Stimulated activated CD4-positive, alpha-beta T cell treated with anti-CD3 and anti-CD28 coated beads, Interleukin-15, amount 100 ng/mL, for 1 hour (primary cell): ENCODE measurements around the gene JPT2.

ENCODE experiments used
- DNase-seq, 2 donors: peaks; one replicate each; pipeline ENCODE4 v3.0.0-alpha.2; 2020; ENCODE audit warnings: low read depth in 1 of 2, low spot score in 1 of 2

The JPT2 gene

DNA sequence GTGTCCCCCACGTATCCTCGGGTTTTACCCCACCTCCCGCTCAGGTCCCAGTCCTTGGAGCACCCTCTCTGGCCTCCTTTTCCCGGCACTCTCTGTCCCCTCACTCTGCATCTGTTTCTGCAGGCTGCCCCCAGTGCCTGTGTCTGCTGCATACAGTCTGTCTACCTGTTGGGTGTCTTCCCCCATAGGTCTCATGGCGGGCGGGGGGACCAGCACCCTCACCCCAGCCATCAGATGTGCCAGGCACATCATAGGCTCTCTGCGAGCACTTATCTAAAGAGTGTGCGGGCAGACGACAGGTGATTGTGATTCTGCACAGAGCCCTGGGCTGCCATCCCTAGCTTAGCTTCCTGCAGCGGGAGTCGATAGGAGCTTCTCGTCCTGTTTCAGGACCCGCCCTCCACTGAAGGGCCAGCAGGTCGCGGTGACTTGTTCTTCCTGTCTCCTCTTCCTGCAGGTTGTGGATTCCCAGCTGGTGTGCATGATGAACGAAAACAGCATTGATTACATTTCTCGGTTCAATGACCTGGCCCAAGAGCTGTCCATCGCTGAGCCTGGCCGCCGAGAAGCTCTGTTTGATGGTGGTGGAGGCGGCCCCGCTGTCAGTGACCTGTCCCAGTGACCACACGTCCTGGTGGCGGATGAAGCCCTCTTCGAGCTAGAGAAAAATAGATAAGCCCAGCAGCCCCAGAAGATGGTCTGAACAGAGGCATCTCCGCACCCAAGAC lies 4.5 kb upstream of the JPT2 start:
- no peak for DNase-seq

DNA sequence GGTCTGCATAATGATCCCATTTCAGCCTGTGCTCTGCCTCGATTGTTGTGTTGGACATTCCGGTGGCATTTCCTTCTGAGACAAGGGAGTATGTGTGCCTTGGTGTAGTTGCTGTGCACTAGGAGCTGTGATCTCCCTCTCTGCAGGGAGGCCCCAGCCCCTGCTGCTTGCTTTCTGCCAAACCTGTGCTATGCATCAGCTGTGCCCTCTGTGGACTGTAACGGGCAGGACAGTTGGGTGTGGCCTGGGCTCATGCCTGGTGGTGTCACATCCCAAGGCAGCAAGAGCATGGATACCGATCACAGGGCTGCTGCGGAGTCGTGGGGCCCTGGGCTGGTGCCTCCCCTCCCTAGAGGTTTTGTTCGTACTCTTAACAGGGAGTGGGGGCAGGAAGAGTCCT lies 3.8 kb upstream of the JPT2 start:
- no peak for DNase-seq

DNA sequence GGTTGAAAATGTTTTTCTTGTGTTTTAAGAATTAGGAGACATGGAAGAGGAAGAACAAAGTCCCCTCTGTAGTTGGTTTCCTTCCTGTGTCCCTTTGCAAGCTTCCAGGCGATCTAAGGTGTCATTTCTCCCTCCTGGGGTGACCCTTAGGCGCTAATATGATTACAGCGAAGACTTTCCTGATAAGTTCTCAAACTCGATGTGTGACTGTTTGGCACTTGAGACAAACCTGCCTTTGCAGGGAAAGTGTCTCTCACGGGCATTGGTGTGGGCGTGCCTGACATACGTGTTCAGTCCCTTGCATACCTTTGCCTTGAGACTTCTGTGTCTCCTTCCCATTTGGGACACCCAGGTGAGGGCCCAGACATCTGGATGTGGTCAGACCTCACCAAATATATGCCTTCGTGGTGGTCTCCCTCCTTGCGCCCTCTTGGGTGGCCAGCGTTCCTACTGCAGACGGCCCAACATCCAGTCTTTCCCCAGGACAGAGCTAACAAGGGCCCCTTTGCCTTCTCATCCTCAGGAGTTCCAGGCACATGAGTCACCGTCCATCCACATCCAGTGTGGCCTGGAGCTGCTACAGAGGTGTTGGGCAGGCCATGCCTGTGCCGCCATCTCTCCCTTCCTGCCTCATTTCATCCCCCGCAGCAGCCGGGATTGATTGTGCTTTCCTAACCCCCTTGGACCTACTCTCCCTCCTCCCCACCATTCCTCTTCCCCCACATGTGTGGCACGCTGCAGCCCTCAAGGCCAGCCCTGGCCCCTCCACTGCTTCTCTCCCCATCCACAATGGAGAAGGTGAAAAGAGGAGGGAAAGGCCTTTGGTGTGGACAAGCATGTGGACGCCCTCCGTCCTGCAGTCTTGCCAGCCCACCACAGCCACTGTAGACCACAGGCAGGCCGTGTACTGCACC lies 3.1 kb upstream of the JPT2 start:
- DNase-seq = no peak

GRCh38 chr16:1676661-1677060 lies 1.4 kb upstream of the JPT2 start:
- DNase-seq = no peak

DNA sequence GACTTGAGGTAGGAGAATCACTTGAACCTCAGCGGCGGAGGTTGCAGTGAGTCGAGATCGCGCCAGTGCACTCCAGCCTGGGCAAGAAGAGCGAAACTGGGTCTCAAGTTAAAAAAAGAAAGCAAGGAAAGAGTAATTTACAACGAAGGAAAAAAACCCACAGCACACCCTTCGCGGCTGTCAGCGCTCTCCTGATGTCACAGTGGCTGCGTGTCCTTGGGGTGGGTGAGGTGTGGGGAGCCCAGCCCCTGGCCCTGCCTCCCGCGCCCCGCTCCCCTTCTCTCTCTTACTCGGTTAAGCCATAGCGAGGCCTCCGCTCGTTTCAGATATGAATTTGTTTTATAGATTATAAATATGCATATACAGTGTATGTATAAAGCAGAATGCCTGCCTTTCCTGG lies 740 bp upstream of the JPT2 start:
- no peak for DNase-seq

DNA sequence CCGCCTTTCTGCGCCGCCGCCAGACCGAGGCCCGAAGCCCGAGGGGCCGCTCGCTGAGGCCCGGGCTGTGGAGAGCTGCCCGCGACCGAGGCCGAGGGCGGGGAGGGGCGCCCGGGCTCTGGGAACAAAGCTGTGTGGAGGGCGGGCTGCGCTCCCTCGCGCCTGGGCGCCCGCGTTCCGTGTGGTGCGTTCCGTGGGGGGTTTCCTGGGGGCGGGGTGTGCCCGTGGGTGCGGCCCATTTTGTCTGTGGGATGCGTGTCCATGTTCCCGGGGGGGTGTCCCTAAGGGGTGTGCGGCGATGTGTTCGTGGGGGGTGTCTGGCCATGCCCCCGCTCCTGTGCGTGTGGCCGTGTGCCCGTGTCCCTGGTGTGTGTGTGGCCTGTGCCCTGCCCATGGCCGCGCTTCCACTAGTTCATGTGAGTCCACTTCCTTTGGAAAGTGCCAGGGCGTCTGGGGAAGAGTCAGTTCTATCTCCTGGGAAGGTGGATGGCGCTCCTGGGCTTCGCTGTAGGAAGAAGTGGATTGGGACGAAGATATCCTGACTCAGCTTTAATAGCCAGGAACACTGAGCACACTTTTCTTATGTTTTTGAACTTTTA lies 520 bp downstream of the JPT2 start:
- peak; percentile 22 to 38 for DNase-seq

- DNase-seq = no peak
Measured at GRCh38 chr16:1680361-1680760, 2.3 kb downstream of the JPT2 start.

GRCh38 chr16:1681032-1681431 lies 3.0 kb downstream of the JPT2 start:
- no peak for DNase-seq

GRCh38 chr16:1687427-1688316 lies 9.6 kb downstream of the JPT2 start:
- DNase-seq = no peak

- no peak for DNase-seq
Measured at GRCh38 chr16:1688807-1689560, 10.9 kb downstream of the JPT2 start.

- no peak for DNase-seq
Measured at GRCh38 chr16:1689853-1690252, 11.8 kb downstream of the JPT2 start.

- no peak for DNase-seq
Measured at GRCh38 chr16:1690810-1691209, 12.7 kb downstream of the JPT2 start.

GRCh38 chr16:1691276-1691675 lies 13.2 kb downstream of the JPT2 start:
- no peak for DNase-seq

GRCh38 chr16:1691956-1692355 lies 13.9 kb downstream of the JPT2 start:
- no peak for DNase-seq

- DNase-seq = no peak
Measured at GRCh38 chr16:1696863-1697262, 18.8 kb downstream of the JPT2 start.

DNA sequence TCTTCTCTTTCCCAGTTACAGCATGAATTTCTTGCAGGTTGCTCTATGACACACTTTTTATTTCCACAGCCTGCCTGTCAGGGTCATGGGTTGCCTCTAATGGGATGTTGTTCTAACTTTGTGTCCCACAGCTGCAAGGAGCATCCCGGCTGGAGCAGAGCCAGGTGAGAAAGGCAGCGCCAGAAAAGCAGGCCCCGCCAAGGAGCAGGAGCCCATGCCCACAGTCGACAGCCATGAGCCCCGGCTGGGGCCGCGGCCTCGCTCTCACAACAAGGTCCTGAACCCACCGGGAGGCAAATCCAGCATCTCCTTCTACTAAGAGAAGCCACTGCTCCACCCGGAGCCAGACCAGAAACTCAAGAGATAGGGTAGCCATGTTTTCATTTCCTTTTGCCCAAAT lies 20.6 kb downstream of the JPT2 start:
- DNase-seq = no peak

- DNase-seq = no peak
Measured at GRCh38 chr16:1700246-1700645, 22.2 kb downstream of the JPT2 start.

DNA sequence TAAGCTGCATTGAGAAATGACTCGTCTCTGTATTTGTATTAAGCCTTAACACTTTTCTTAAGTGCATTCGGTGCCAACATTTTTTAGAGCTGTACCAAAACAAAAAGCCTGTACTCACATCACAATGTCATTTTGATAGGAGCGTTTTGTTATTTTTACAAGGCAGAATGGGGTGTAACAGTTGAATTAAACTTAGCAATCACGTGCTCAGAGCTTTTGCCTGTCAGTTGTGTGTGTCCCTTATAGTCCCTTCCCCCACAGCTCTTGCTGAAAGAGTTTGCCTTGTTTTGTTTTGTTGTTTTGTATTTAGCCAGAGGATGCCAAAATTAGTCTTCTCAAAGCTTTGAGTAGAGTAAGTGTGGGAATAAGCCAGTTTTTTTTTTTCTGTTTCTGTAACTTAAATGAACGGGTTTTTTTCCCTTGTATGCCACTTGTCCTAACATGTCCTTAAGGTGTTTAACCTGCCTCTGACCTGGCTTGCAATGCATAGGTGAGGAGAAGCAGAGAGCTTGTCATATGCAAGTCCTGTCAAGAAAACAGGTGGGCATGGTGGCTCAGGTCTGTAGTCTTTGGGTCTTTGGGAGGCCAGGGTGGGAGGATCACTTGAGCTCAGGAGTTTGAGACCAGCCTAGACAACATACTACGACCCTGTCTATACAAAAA lies 23.3 kb downstream of the JPT2 start:
- no peak for DNase-seq

DNA sequence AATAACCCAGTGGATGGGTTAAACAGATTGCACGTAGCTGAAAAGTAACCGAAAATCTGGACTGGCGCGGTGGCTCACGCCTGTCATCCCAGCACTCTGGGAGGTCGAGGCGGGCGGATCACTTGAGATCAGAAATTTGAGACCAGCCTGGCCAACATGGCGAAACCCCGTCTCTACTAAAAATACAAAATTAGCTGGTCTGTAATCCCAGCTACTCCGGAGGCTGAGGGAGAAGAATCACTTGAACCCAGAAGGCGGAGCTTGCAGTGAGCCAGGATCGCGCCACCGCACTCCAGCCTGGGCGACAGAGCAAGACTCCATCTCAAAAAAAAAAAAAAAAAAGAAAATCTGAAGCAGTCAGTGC lies 27.2 kb downstream of the JPT2 start:
- DNase-seq = peak; percentile 5 to 7
